Smooth muscle cell (in vitro differentiated cells): ENCODE data around the gene ATXN2. TPM values are rescaled to one million over a fixed set of nuclear protein-coding genes. Genes with fewer than 3 reads are reported as not detected.

Experiments
- DNase-seq: peaks from one replicate; lab custom pipeline; 2025; ENCODE audit not compliant: unreplicated experiment; lab: John Stamatoyannopoulos, UW
- H2AFZ ChIP-seq: fragments of 200-600 bp; sonication (generic); 2 replicates; pipeline ENCODE4 v1.6.0; 2016; ENCODE audit warnings: antibody characterized with exemption, low read depth, mild to moderate bottlenecking
- H3F3A ChIP-seq: fragments of 200-600 bp; sonication (generic); 2 replicates; pipeline ENCODE4 v1.6.0; 2017; ENCODE audit warnings: antibody characterized with exemption, low read depth
- H3K27ac ChIP-seq: fragments of 200-600 bp; sonication (generic); 2 replicates; pipeline ENCODE4 v1.5.1; 2016; ENCODE audit warnings: low read depth, mild to moderate bottlenecking
- H3K27me3 ChIP-seq: fragments of 200-600 bp; sonication (generic); 2 replicates; pipeline ENCODE4 v1.6.1; 2016; ENCODE audit warnings: low read depth, mild to moderate bottlenecking
- H3K36me3 ChIP-seq: fragments of 200-600 bp; sonication (generic); 2 replicates; pipeline ENCODE4 v1.5.1; 2016; ENCODE audit warnings: low read depth
- H3K4me1 ChIP-seq: fragments of 200-600 bp; sonication (generic); 2 replicates; pipeline ENCODE4 v1.5.1; 2016; ENCODE audit warnings: low read depth
- H3K4me2 ChIP-seq: fragments of 200-600 bp; sonication (generic); 2 replicates; pipeline ENCODE4 v1.6.0; 2016; ENCODE audit warnings: mild to moderate bottlenecking
- H3K4me3 ChIP-seq: fragments of 200-600 bp; sonication (generic); 2 replicates; pipeline ENCODE4 v1.5.1; 2016; ENCODE audit warnings: mild to moderate bottlenecking
- H3K79me2 ChIP-seq: fragments of 200-600 bp; sonication (generic); 2 replicates; pipeline ENCODE4 v1.6.0; 2016; ENCODE audit warnings: low read depth, mild to moderate bottlenecking
- H3K9ac ChIP-seq: fragments of 200-600 bp; sonication (generic); 2 replicates; pipeline ENCODE4 v1.6.0; 2016; ENCODE audit warnings: low read depth
- H3K9me3 ChIP-seq: fragments of 200-600 bp; sonication (generic); replicated peaks from 2 replicates; pipeline ENCODE4 v1.5.1; 2016; ENCODE audit warnings: low read depth
- H4K20me1 ChIP-seq: fragments of 200-600 bp; sonication (generic); 2 replicates; pipeline ENCODE4 v1.6.0; 2016; ENCODE audit warnings: low read depth
- CTCF ChIP-seq: fragments of 200-600 bp; sonication (generic); IDR thresholded peaks from 2 replicates; pipeline ENCODE4 v1.5.1; 2017; ENCODE audit warnings: borderline replicate concordance, mild to moderate bottlenecking, antibody characterized with exemption; ENCODE audit not compliant: insufficient read depth, poor library complexity, severe bottlenecking
- WGBS: methylation state at CpG from one replicate; pipeline ENCODE4 v1.1.7; 2016; ENCODE audit warnings: low lambda C conversion rate; 5-methylcytosine and 5-hydroxymethylcytosine counted together
- polyA plus RNA-seq: library from polyadenylated mRNA; unstranded; fragments of >200 nt; fragmentation: Nextera tagmentation; extraction: Ambion mirVana; gene quantifications from 2 replicates; pipeline ENCODE4 v1.2.1, GENCODE V29; 2016
- total RNA-seq: library from RNA; depleted of rRNA; stranded (reverse); fragments of >200 nt; gene quantifications from 2 replicates; pipeline ENCODE4 v1.2.3, GENCODE V29; 2014

The ATXN2 gene
- total and polyA plus RNA-seq, 2 experiments from 2014 or later: 29.3 to 39.6 TPM

- Histone ChIP-seq H4K20me1 (peaks cover 18% of the 10 kb centered on the region), H3K27ac (peak overlapping the region; percentile 56), H3K27me3 (no peaks in the 10 kb centered on the region), H3K4me3 (peak overlapping the region; percentile 87), H3K4me2 (peak overlapping the region; percentile 97), H3K36me3 (no peaks in the 10 kb centered on the region), H3K79me2 (peaks cover 50% of the 10 kb centered on the region), H3K9ac (peak overlapping the region; percentile 80), H3K4me1 (peaks cover 47% of the 10 kb centered on the region), H3F3A (peaks cover 12% of the 10 kb centered on the region), H2AFZ (no peak overlapping the region), H3K9me3 (no peaks in the 10 kb centered on the region)
- TF ChIP-seq CTCF: no peak
- WGBS: 69% methylated on average over 9 of the region's 9 CpGs
- DNase-seq: no peak
Measured at GRCh38 chr12:111407377-111408115, 191.6 kb downstream of the ATXN2 start.

GRCh38 chr12:111406474-111407376, 192.4 kb downstream of the ATXN2 start:
- H3K4me1 ChIP-seq: peaks cover 39% of the 10 kb centered on the region
- H3K4me2 ChIP-seq: peak overlapping the region; percentile 97
- 12% methylated on average over 31 of the region's 34 CpGs for WGBS
- no peaks in the 10 kb centered on the region for H3K9me3 ChIP-seq
- peaks cover 43% of the 10 kb centered on the region for H3K79me2 ChIP-seq
- no peak for TF ChIP-seq CTCF
- no peaks in the 10 kb centered on the region for H3K36me3 ChIP-seq
- peak overlapping the region; percentile 43 for H2AFZ ChIP-seq
- H3K27me3 ChIP-seq: no peaks in the 10 kb centered on the region
- no peak for DNase-seq
- peak overlapping the region; percentile 87 for H3K4me3 ChIP-seq
- peak overlapping the region; percentile 56 for H3K27ac ChIP-seq
- peaks cover 9% of the 10 kb centered on the region for H3F3A ChIP-seq
- H3K9ac ChIP-seq: peak overlapping the region; percentile 80
- peaks cover 17% of the 10 kb centered on the region for H4K20me1 ChIP-seq

GRCh38 chr12:111405859-111406473, 193.1 kb downstream of the ATXN2 start, which contains the start of gene SH2B3:
Gene SH2B3, plus strand, starts transcription at chr12:111405923. Its CDS starts 12,223 bp downstream, at chr12:111418146.
- 0% methylated on average over 30 of the region's 80 CpGs for WGBS
- H4K20me1 ChIP-seq: peaks cover 17% of the 10 kb centered on the region
- H3K27me3 ChIP-seq: no peaks in the 10 kb centered on the region
- peaks cover 40% of the 10 kb centered on the region for H3K79me2 ChIP-seq
- no peaks in the 10 kb centered on the region for H3K36me3 ChIP-seq
- no peak for DNase-seq
- H3K9ac ChIP-seq: peak within 1 kb of the TSS; percentile 80
- H3K27ac ChIP-seq: peak within 1 kb of the TSS; percentile 72
- H3F3A ChIP-seq: peaks cover 13% of the 10 kb centered on the region
- peak within 1 kb of the TSS; percentile 97 for H3K4me2 ChIP-seq
- peaks cover 32% of the 10 kb centered on the region for H3K4me1 ChIP-seq
- H2AFZ ChIP-seq: peak within 1 kb of the TSS; percentile 43
- H3K4me3 ChIP-seq: peak within 1 kb of the TSS; percentile 87
- no peaks in the 10 kb centered on the region for H3K9me3 ChIP-seq
- TF ChIP-seq CTCF: no peak
